ENCODE data around the gene DUS1L.
A peak's percentile ranks its signal among the peaks of the same experiment; 100 is the strongest.

The DUS1L gene

GRCh38 chr17:82064433-82065192 lies 991 bp downstream of the DUS1L start:
- TF ChIP-seq CTCF (IDR thresholded peaks at IDR 0.05; ENCODE audit: borderline replicate concordance, extremely low read depth, low read length, poor library complexity, severe bottlenecking) (no peak), EZH2 (IDR thresholded peaks at IDR 0.05; ENCODE audit: borderline replicate concordance, low read depth, low read length, severe bottlenecking) (no peak)
- Histone ChIP-seq H3K4me2 (ENCODE audit: insufficient read depth, low read length) (peak overlapping the region; percentile 100), H3K4me3 (ENCODE audit: low read depth in 1 of 2, low read length in 2 of 2) (peak overlapping the region; percentile 75 to 97), H3K4me1 (ENCODE audit: insufficient read depth, low read length) (peaks cover 43% of the 10 kb centered on the region), H3K9ac (ENCODE audit: low read depth, low read length) (peak overlapping the region; percentile 87), H2AFZ (ENCODE audit: low read depth, low read length) (peak overlapping the region; percentile 81; the same call in 1 of the 2 replicates), H3K79me2 (ENCODE audit: insufficient read depth, low read length) (peaks cover 33% of the 10 kb centered on the region), H3K36me3 (ENCODE audit: insufficient read depth, low read length) (peaks cover 52% of the 10 kb centered on the region), H3K27ac (ENCODE audit: low read length) (peak overlapping the region; percentile 77), H4K20me1 (ENCODE audit: insufficient read depth, low read length) (peaks cover 39% of the 10 kb centered on the region), H3K9me3 (ENCODE audit: insufficient read depth, low read length, severe bottlenecking) (no peaks in the 10 kb centered on the region), H3K27me3 (ENCODE audit: insufficient read depth, low read length, poor library complexity) (no peaks in the 10 kb centered on the region)
- ATAC-seq (ENCODE audit: insufficient read depth, low read depth) (no peak), DNase-seq (no peak)

GRCh38 chr17:82063424-82064415 lies 1.9 kb downstream of the DUS1L start:
- peak overlapping the region; percentile 87 for H3K9ac ChIP-seq (ENCODE audit: low read depth, low read length)
- H3K36me3 ChIP-seq (ENCODE audit: insufficient read depth, low read length), result peaks cover 61% of the 10 kb centered on the region
- H3K4me2 ChIP-seq (ENCODE audit: insufficient read depth, low read length), result peak overlapping the region; percentile 100
- H3K27ac ChIP-seq (ENCODE audit: low read length), result no peak overlapping the region; the same call in 1 of the 2 replicates
- DNase-seq (no peak), ATAC-seq (ENCODE audit: insufficient read depth, low read depth) (no peak)
- H3K27me3 ChIP-seq (ENCODE audit: insufficient read depth, low read length, poor library complexity), result no peaks in the 10 kb centered on the region
- H3K9me3 ChIP-seq (ENCODE audit: insufficient read depth, low read length, severe bottlenecking), result no peaks in the 10 kb centered on the region
- peak overlapping the region in 1 of 2 experiments; percentile 75; a peak in 3 of 4 replicates for H3K4me3 ChIP-seq (ENCODE audit: low read depth in 1 of 2, low read length in 2 of 2)
- TF ChIP-seq CTCF (IDR thresholded peaks at IDR 0.05; ENCODE audit: borderline replicate concordance, extremely low read depth, low read length, poor library complexity, severe bottlenecking) (no peak), EZH2 (IDR thresholded peaks at IDR 0.05; ENCODE audit: borderline replicate concordance, low read depth, low read length, severe bottlenecking) (no peak)
- peaks cover 47% of the 10 kb centered on the region for H4K20me1 ChIP-seq (ENCODE audit: insufficient read depth, low read length)
- H3K4me1 ChIP-seq (ENCODE audit: insufficient read depth, low read length), result peaks cover 43% of the 10 kb centered on the region
- H3K79me2 ChIP-seq (ENCODE audit: insufficient read depth, low read length), result peaks cover 33% of the 10 kb centered on the region
- no peak overlapping the region for H2AFZ ChIP-seq (ENCODE audit: low read depth, low read length)

- no peak overlapping the region for H3K9ac ChIP-seq (ENCODE audit: low read depth, low read length)
- peaks cover 50% of the 10 kb centered on the region for H4K20me1 ChIP-seq (ENCODE audit: insufficient read depth, low read length)
- H3K4me1 ChIP-seq (ENCODE audit: insufficient read depth, low read length), result peaks cover 43% of the 10 kb centered on the region
Observed at GRCh38 chr17:82062984-82063368, 2.6 kb downstream of the DUS1L start.

More at GRCh38 chr17:82062984-82063368, 2.6 kb downstream of the DUS1L start:
- no peak for DNase-seq
- Histone ChIP-seq H3K9me3 (ENCODE audit: insufficient read depth, low read length, severe bottlenecking) (no peaks in the 10 kb centered on the region), H3K4me3 (ENCODE audit: low read depth in 1 of 2, low read length in 2 of 2) (no peak overlapping the region), H3K27me3 (ENCODE audit: insufficient read depth, low read length, poor library complexity) (no peaks in the 10 kb centered on the region), H3K4me2 (ENCODE audit: insufficient read depth, low read length) (peak overlapping the region; percentile 100; the same call in 1 of the 2 replicates), H2AFZ (ENCODE audit: low read depth, low read length) (no peak overlapping the region), H3K36me3 (ENCODE audit: insufficient read depth, low read length) (peaks cover 68% of the 10 kb centered on the region), H3K79me2 (ENCODE audit: insufficient read depth, low read length) (peaks cover 33% of the 10 kb centered on the region), H3K27ac (ENCODE audit: low read length) (no peak overlapping the region; the same call in 1 of the 2 replicates)
- no peak for TF ChIP-seq EZH2 (IDR thresholded peaks at IDR 0.05; ENCODE audit: borderline replicate concordance, low read depth, low read length, severe bottlenecking)
- TF ChIP-seq CTCF (IDR thresholded peaks at IDR 0.05; ENCODE audit: borderline replicate concordance, extremely low read depth, low read length, poor library complexity, severe bottlenecking), result no peak
- ATAC-seq (ENCODE audit: insufficient read depth, low read depth), result no peak

Measured in DND-41 (cell line).